GM10266 (cell line): ENCODE data around the gene TAB2.

Experiments used
- DNase-seq: peaks from one replicate; pipeline ENCODE4 v3.0.0; 2012; ENCODE audit errors: extremely low spot score
- CTCF ChIP-seq: IDR thresholded peaks from 2 replicates; pipeline ENCODE4 v1.5.1; 2012; ENCODE audit warnings: mild to moderate bottlenecking, low read depth; ENCODE audit not compliant: control insufficient read depth, insufficient read depth; ENCODE audit errors: missing control alignments

TAB2 gene

GRCh38 chr6:149325648-149326236 is 8.2 kb downstream of the TAB2 start:
- no peak for TF ChIP-seq CTCF
- no peak for DNase-seq

- DNase-seq, result no peak
- TF ChIP-seq CTCF, result no peak
These were observed 10.1 kb downstream of the TAB2 start for GRCh38 chr6:149327638-149328037.

- TF ChIP-seq CTCF, result no peak
- no peak for DNase-seq
These were observed 10.6 kb downstream of the TAB2 start for GRCh38 chr6:149328083-149328482.

- no peak for TF ChIP-seq CTCF
These were observed 12.0 kb downstream of the TAB2 start for GRCh38 chr6:149329529-149329928.

GRCh38 chr6:149330133-149330532 is 12.6 kb downstream of the TAB2 start:
- no peak for TF ChIP-seq CTCF

More at GRCh38 chr6:149329529-149329928, 12.0 kb downstream of the TAB2 start:
- DNase-seq, result no peak

GRCh38 chr6:149331043-149331807 is 13.7 kb downstream of the TAB2 start:
- no peak for DNase-seq
- TF ChIP-seq CTCF, result no peak

More at GRCh38 chr6:149330133-149330532, 12.6 kb downstream of the TAB2 start:
- no peak for DNase-seq

- no peak for TF ChIP-seq CTCF
- no peak for DNase-seq
These were observed 14.4 kb downstream of the TAB2 start for GRCh38 chr6:149331871-149332270.
